Neutrophil (primary cell): Measurements from ENCODE around the gene CCDC174.

ENCODE experiments used
- H3K27ac ChIP-seq: fragments of 200-600 bp; sonication (generic); 2 replicates; pipeline ENCODE4 v1.5.1; 2016; ENCODE audit warnings: mild to moderate bottlenecking, moderate library complexity
- H3K27me3 ChIP-seq: fragments of 200-600 bp; sonication (generic); 2 replicates; pipeline ENCODE4 v1.6.0; 2016; ENCODE audit warnings: mild to moderate bottlenecking
- H3K36me3 ChIP-seq: fragments of 200-600 bp; sonication (generic); 2 replicates; pipeline ENCODE4 v1.5.1; 2017
- H3K4me1 ChIP-seq, 2 experiments: fragments of 200-600 bp in 1 of 2; sonication (generic) in 1 of 2; 1 replicate in 1 of 2; 2 replicates in 1 of 2; pipeline versions ENCODE4 v1.5.1 to v1.6.1; 2013 to 2016; ENCODE audit warnings: low read depth in 1 of 2, low read length in 1 of 2, mild to moderate bottlenecking in 1 of 2, moderate library complexity in 1 of 2; ENCODE audit not compliant: control insufficient read depth in 1 of 2, insufficient read depth in 1 of 2
- H3K4me3 ChIP-seq, 2 experiments: fragments of 200-600 bp in 1 of 2; sonication (generic) in 1 of 2; 1 replicate in 1 of 2; 2 replicates in 1 of 2; pipeline ENCODE4 v1.5.1; 2013 to 2016; ENCODE audit warnings: low read depth in 1 of 2, low read length in 1 of 2, mild to moderate bottlenecking in 1 of 2, moderate library complexity in 1 of 2
- H3K9me3 ChIP-seq: fragments of 200-600 bp; sonication (generic); 2 replicates; pipeline ENCODE4 v1.5.1; 2016
- CTCF ChIP-seq: fragments of 200-600 bp; sonication (generic); IDR thresholded peaks from 2 replicates; pipeline ENCODE4 v1.5.1; 2016; ENCODE audit warnings: antibody characterized with exemption

The CCDC174 gene

GRCh38 chr3:14651440-14652251 is at the start of gene CCDC174:
Gene CCDC174, plus strand, starts transcription at chr3:14651762. Its CDS starts 75 bp downstream, at chr3:14651837.
- Histone ChIP-seq H3K4me3 (peak within 1 kb of the TSS; percentile 80 to 83), H3K36me3 (peaks cover 29% of the 10 kb centered on the region), H3K9me3 (no peaks in the 10 kb centered on the region), H3K27ac (peak within 1 kb of the TSS; percentile 95), H3K27me3 (no peaks in the 10 kb centered on the region), H3K4me1 (peaks cover 14 to 28% of the 10 kb centered on the region in 2 experiments)
- TF ChIP-seq CTCF: no peak

GRCh38 chr3:14602006-14602803 is 49.4 kb upstream of the CCDC174 start:
- Histone ChIP-seq H3K9me3 (no peaks in the 10 kb centered on the region), H3K36me3 (no peaks in the 10 kb centered on the region), H3K4me1 (no peaks in the 10 kb centered on the region), H3K27me3 (peaks cover 99% of the 10 kb centered on the region), H3K4me3 (no peak overlapping the region), H3K27ac (no peak overlapping the region)
- TF ChIP-seq CTCF: no peak

GRCh38 chr3:14602804-14603644 is 48.5 kb upstream of the CCDC174 start:
- TF ChIP-seq CTCF: no peak
- Histone ChIP-seq H3K9me3 (no peaks in the 10 kb centered on the region), H3K27me3 (peaks cover 99% of the 10 kb centered on the region), H3K36me3 (no peaks in the 10 kb centered on the region), H3K27ac (no peak overlapping the region), H3K4me1 (no peaks in the 10 kb centered on the region), H3K4me3 (no peak overlapping the region)

DNA sequence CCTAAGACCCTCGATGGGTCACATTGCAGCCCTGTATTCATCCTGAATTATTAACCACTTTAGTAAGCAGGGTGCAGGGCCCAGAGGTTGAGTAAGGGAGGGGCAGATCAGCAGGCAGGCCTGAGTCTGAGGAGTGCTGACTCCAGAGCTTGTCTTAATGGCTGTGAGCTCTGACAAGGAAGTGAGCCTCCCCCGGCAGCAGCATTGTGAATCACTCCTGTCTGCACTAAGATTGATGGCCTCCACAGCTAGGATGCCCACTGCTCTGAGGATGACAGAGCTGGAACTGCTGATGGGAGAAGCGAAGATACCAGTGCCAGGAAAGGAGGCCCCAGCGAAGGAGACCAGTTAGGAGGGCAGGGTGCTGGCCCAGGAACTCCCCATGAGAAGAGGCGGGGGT is 46.5 kb upstream of the CCDC174 start:
- H3K27ac ChIP-seq: no peak overlapping the region
- H3K4me1 ChIP-seq: no peaks in the 10 kb centered on the region
- H3K27me3 ChIP-seq: peaks cover 99% of the 10 kb centered on the region
- H3K9me3 ChIP-seq: no peaks in the 10 kb centered on the region
- no peaks in the 10 kb centered on the region for H3K36me3 ChIP-seq
- no peak for TF ChIP-seq CTCF
- no peak overlapping the region for H3K4me3 ChIP-seq

DNA sequence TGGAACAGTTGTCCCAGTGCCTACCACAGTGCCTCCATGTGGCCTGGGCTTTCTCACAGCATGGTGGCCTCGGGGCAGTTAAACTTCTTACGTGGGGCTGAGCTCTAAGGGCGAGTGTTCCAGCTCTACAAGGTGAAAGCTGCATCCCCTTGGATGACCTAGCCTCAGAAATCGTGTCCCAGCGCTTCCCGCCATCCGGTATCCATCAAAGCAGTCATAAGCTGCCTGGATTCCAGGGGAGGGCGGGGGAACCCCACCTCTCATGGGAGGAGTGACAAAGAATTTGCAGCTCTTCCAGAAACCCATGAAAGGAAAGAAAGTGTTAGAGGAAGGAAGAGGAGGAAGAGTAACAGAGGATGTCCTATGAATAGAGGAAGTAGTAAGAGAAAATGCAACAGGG is 45.8 kb upstream of the CCDC174 start:
- no peaks in the 10 kb centered on the region for H3K36me3 ChIP-seq
- no peak for TF ChIP-seq CTCF
- no peaks in the 10 kb centered on the region for H3K9me3 ChIP-seq
- H3K27me3 ChIP-seq: peaks cover 99% of the 10 kb centered on the region
- H3K27ac ChIP-seq: no peak overlapping the region
- H3K4me1 ChIP-seq: no peaks in the 10 kb centered on the region
- no peak overlapping the region for H3K4me3 ChIP-seq
